HFFc6 (cell line): ENCODE results near the gene PRKD1. TPM values are rescaled to one million over a fixed set of nuclear protein-coding genes. Genes with fewer than 3 reads are reported as not detected.
A peak's percentile ranks its signal among the peaks of the same experiment; 100 is the strongest.

ENCODE experiments used
- DNase-seq: peaks from one replicate; pipeline ENCODE4 v3.0.0-alpha.2; 2018
- H3K27ac Mint-ChIP-seq: 2 replicates; pipeline ENCODE4 v1.8.0; 2020; ENCODE audit warnings: mild to moderate bottlenecking, mixed read lengths
- H3K27me3 Mint-ChIP-seq: 2 replicates; pipeline ENCODE4 v1.8.0; 2021; ENCODE audit warnings: mild to moderate bottlenecking, moderate library complexity, mixed read lengths; ENCODE audit not compliant: insufficient read depth
- H3K36me3 Mint-ChIP-seq: 2 replicates; pipeline ENCODE4 v1.8.0; 2021; ENCODE audit warnings: low read depth, mixed read lengths
- H3K4me1 Mint-ChIP-seq: 2 replicates; pipeline ENCODE4 v1.8.0; 2020; ENCODE audit warnings: low read depth, mixed read lengths
- H3K4me3 Mint-ChIP-seq: 2 replicates; pipeline ENCODE4 v1.8.0; 2020; ENCODE audit warnings: mild to moderate bottlenecking, moderate library complexity, mixed read lengths
- H3K9me3 Mint-ChIP-seq: 2 replicates; pipeline ENCODE4 v1.8.0; 2020; ENCODE audit warnings: mild to moderate bottlenecking, mixed read lengths
- total RNA-seq, 6 experiments: library from RNA; stranded (reverse); fragmentation: NEBNext Ultra II Directional; extraction: Animal tissue kit (Norgen Biotek cat#: 25700); gene quantifications; 2 replicates in 1 of 6; 3 replicates in 5 of 6; pipeline ENCODE4 v1.2.3, GENCODE V29; 2021
- TF ChIP-seq, protein P1 (sequence below): fragments of 200-600 bp; sonication (generic); IDR thresholded peaks from 2 replicates; pipeline ENCODE4 v1.5.0; 2021; ENCODE audit warnings: antibody characterized with exemption, mild to moderate bottlenecking

The PRKD1 gene
- total RNA-seq, 6 experiments from 2014 or later = 19.1 to 23.9 (median 21.7) TPM

DNA sequence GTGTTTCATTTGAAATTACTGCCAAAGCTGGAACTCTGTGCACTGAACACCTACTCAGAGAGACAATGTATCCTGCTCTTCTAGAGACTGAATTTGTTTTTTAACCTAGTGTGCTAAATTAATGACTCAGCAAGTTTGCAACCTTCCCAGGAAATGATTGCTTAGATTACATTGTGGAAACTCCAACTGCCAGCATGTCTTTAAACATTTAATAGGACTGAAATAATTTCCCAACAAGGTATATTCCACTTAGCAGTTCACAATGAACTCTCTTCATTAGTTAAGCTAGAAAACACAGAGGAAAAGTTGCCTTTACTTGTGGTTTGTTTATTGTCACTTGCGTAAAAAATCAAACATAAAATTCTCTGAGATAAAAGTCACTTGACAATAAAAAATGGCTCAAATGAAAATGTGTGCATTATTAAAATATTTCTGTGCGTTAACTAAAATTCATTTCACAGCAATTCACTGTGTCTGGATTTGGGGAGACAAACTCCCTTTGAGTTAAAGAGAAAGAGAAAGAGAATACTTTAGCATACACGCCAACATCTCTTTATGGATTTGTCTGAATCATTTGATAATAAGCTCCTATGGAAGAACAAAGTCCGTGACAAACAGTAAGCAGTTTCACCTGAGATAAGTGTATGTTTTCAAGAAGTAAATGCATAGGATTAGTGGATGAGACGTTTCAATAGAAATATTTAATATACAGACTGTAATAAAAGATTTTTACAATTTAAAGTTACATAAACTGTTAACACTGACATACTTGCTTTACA lies 284.0 kb downstream of the PRKD1 start:
- Mint-ChIP-seq H3K27ac (peak overlapping the region; percentile 42), H3K36me3 (peaks cover 21% of the 10 kb centered on the region), H3K4me3 (no peak overlapping the region; the same call in 1 of the 2 replicates), H3K4me1 (peaks cover 17% of the 10 kb centered on the region), H3K9me3 (peaks cover 19% of the 10 kb centered on the region), H3K27me3 (no peaks in the 10 kb centered on the region)
- peak; percentile 21 for DNase-seq
- TF ChIP-seq, protein P1, sequence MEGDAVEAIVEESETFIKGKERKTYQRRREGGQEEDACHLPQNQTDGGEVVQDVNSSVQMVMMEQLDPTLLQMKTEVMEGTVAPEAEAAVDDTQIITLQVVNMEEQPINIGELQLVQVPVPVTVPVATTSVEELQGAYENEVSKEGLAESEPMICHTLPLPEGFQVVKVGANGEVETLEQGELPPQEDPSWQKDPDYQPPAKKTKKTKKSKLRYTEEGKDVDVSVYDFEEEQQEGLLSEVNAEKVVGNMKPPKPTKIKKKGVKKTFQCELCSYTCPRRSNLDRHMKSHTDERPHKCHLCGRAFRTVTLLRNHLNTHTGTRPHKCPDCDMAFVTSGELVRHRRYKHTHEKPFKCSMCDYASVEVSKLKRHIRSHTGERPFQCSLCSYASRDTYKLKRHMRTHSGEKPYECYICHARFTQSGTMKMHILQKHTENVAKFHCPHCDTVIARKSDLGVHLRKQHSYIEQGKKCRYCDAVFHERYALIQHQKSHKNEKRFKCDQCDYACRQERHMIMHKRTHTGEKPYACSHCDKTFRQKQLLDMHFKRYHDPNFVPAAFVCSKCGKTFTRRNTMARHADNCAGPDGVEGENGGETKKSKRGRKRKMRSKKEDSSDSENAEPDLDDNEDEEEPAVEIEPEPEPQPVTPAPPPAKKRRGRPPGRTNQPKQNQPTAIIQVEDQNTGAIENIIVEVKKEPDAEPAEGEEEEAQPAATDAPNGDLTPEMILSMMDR = no peak

DNA sequence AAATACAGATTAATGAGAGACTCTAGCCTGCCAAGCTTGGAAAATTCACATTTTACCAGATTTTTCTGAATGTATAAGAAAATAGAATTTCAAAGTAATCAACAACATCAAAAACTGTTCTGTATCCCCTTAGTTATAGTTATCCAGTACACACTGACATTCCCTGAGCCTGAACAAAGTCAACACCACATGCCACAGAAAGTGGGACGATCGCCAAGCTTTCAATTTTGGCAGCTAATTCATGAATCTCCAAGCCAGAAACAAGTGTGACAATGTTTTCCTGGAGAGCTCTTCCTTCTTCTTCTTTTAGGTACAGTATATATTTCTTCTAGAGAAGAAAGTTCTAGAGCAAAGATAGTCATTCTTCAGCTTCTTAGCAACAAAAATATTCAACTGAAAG lies 290.2 kb downstream of the PRKD1 start:
- Mint-ChIP-seq H3K9me3 (no peaks in the 10 kb centered on the region), H3K36me3 (peaks cover 19% of the 10 kb centered on the region)

DNA sequence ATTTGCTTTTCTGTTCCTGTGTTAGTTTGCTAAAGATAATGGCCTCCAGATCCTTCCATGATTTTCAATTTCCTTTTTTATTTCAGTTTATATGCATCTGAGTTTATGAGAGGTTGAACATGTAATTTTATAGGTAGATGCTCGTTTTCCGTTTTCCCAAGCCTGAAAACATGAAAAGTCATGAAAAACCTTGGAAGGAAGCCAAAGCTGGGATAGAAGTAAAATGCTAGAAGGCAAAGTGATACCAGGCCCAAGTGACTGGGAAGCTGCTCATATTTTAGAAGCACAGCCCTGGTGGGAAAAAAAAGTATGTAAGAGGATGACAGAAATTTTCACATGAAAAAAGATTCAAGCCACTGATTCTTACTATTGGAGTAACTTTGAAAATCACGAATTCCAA lies 290.8 kb downstream of the PRKD1 start:
- Mint-ChIP-seq H3K4me1 (peaks cover 20% of the 10 kb centered on the region), H3K27me3 (no peaks in the 10 kb centered on the region), H3K27ac (no peak overlapping the region), H3K9me3 (no peaks in the 10 kb centered on the region), H3K36me3 (peaks cover 19% of the 10 kb centered on the region), H3K4me3 (no peak overlapping the region)
- DNase-seq = no peak
- TF ChIP-seq, protein P1 = no peak

More for the DNA sequence above, 290.2 kb downstream of the PRKD1 start:
- Mint-ChIP-seq H3K4me1 (peaks cover 20% of the 10 kb centered on the region), H3K27me3 (no peaks in the 10 kb centered on the region), H3K4me3 (no peak overlapping the region), H3K27ac (no peak overlapping the region)
- DNase-seq = peak; percentile 58
- TF ChIP-seq, protein P1 = no peak

- no peaks in the 10 kb centered on the region for H3K27me3 Mint-ChIP-seq
- no peak for DNase-seq
- H3K9me3 Mint-ChIP-seq = no peaks in the 10 kb centered on the region
- TF ChIP-seq, protein P1 = no peak
- H3K27ac Mint-ChIP-seq = no peak overlapping the region
- H3K4me3 Mint-ChIP-seq = no peak overlapping the region
- H3K36me3 Mint-ChIP-seq = peaks cover 14% of the 10 kb centered on the region; the same call in 1 of the 2 replicates
- peaks cover 14% of the 10 kb centered on the region for H3K4me1 Mint-ChIP-seq
Observed at GRCh38 chr14:29630566-29631160, 297.0 kb downstream of the PRKD1 start.

GRCh38 chr14:29629839-29630238 lies 297.8 kb downstream of the PRKD1 start:
- TF ChIP-seq, protein P1 = no peak
- H3K4me3 Mint-ChIP-seq = no peak overlapping the region
- no peak for DNase-seq
- peaks cover 14% of the 10 kb centered on the region; the same call in 1 of the 2 replicates for H3K36me3 Mint-ChIP-seq
- no peaks in the 10 kb centered on the region for H3K9me3 Mint-ChIP-seq
- H3K27ac Mint-ChIP-seq = no peak overlapping the region
- peaks cover 14% of the 10 kb centered on the region for H3K4me1 Mint-ChIP-seq
- no peaks in the 10 kb centered on the region for H3K27me3 Mint-ChIP-seq
